NCI-H460 (cell line): Measurements from ENCODE around the gene TAF8. TPM values are rescaled to one million over a fixed set of nuclear protein-coding genes. Genes with fewer than 3 reads are reported as not detected.
"Not testable (repeated sequence)": the region's sequence is repeated elsewhere in the genome, so short reads cannot be mapped to it uniquely, and the experiment has no call there.

Source experiments
- DNase-seq: peaks from one replicate; pipeline ENCODE4 v3.0.0-alpha.2; 2016; ENCODE audit warnings: low read depth; ENCODE audit errors: extremely low read depth
- total RNA-seq: library from RNA; depleted of rRNA; stranded (reverse); fragments of >200 nt; shearing (Covaris generic); gene quantifications from 2 replicates; pipeline ENCODE4 v1.2.3, GENCODE V29; 2014

TAF8 gene
- total RNA-seq, 1 experiment from 2014 or later = 15.6 TPM

GRCh38 chr6:42028234-42029061, 21.9 kb upstream of the TAF8 start:
- peak; percentile 69 for DNase-seq

GRCh38 chr6:42029062-42029685, 21.1 kb upstream of the TAF8 start:
- DNase-seq = no peak

- no peak for DNase-seq
These were observed 20.4 kb upstream of the TAF8 start for GRCh38 chr6:42029881-42030280.

- no peak for DNase-seq
These were observed 19.5 kb upstream of the TAF8 start for GRCh38 chr6:42030585-42031506.

GRCh38 chr6:42032366-42032765, 18.0 kb upstream of the TAF8 start:
- no peak for DNase-seq

GRCh38 chr6:42037669-42038068, 12.7 kb upstream of the TAF8 start:
- DNase-seq = not testable (repeated sequence)

GRCh38 chr6:42038163-42038562, 12.2 kb upstream of the TAF8 start:
- no peak for DNase-seq

- DNase-seq = no peak
These were observed 11.4 kb upstream of the TAF8 start for GRCh38 chr6:42038811-42039408.

GRCh38 chr6:42040856-42041480, 9.4 kb upstream of the TAF8 start:
- no peak for DNase-seq

- DNase-seq = no peak
These were observed 8.8 kb upstream of the TAF8 start for GRCh38 chr6:42041481-42042053.

GRCh38 chr6:42042108-42042507, 8.2 kb upstream of the TAF8 start:
- no peak for DNase-seq

- peak; percentile 80 for DNase-seq
These were observed 6.4 kb upstream of the TAF8 start for GRCh38 chr6:42043787-42044475.

GRCh38 chr6:42045538-42046460, 4.5 kb upstream of the TAF8 start:
- DNase-seq = no peak

- DNase-seq = no peak
These were observed 3.7 kb upstream of the TAF8 start for GRCh38 chr6:42046464-42047212.

- DNase-seq = no peak
These were observed 3.1 kb upstream of the TAF8 start for GRCh38 chr6:42047213-42047590.

GRCh38 chr6:42047790-42048405, 2.4 kb upstream of the TAF8 start:
- no peak for DNase-seq
